PC-3 (cell line): ENCODE results near the gene THRA. TPM values are rescaled to one million over a fixed set of nuclear protein-coding genes. Genes with fewer than 3 reads are reported as not detected.

ENCODE experiments used
- ATAC-seq: fragments of 200-7000 bp; cut with Tn5 transposase; 2 replicates; pipeline ENCODE4 v1.9.1; 2020; ENCODE audit warnings: mild to moderate bottlenecking, moderate library complexity
- BruUV-seq: library from RNA; stranded (reverse); fragments of 400-500 nt; replicated peaks from 2 replicates; lab custom pipeline; 2021; lab: Mats Ljungman, UMichigan
- CTCF ChIA-PET: fragments of 300-600 bp; sonication (Branson Sonifier 250); formaldehyde crosslinking; loops from one replicate; lab custom pipeline; 2022; ENCODE audit warnings: antibody characterized with exemption; lab: Charles Lee
- POLR2A ChIA-PET: fragments of 300-600 bp; sonication (Branson Sonifier 250); formaldehyde crosslinking; loops from one replicate; lab custom pipeline; 2022; ENCODE audit warnings: antibody characterized with exemption; ENCODE audit not compliant: unreplicated experiment; lab: Charles Lee
- DNase-seq: peaks from one replicate; pipeline ENCODE4 v3.0.0-alpha.2; 2015
- H2AFZ ChIP-seq: fragments of 300-600 bp; sonication (generic); 2 replicates; pipeline ENCODE4 v1.6.0; 2016; ENCODE audit warnings: antibody characterized with exemption, low read length
- H3F3A ChIP-seq: fragments of 300-600 bp; sonication (generic); one replicate; pipeline ENCODE4 v1.6.0; 2017; ENCODE audit warnings: antibody characterized with exemption, low read length, control low read depth, mild to moderate bottlenecking; ENCODE audit not compliant: unreplicated experiment
- H3K27ac ChIP-seq: fragments of 300-600 bp; sonication (generic); 2 replicates; pipeline ENCODE4 v1.5.1; 2016; ENCODE audit warnings: mild to moderate bottlenecking, low read length
- H3K27me3 ChIP-seq: fragments of 300-600 bp; sonication (generic); 2 replicates; pipeline ENCODE4 v1.6.1; 2016; ENCODE audit warnings: low read length, mixed read lengths
- H3K36me3 ChIP-seq: fragments of 300-600 bp; sonication (generic); 2 replicates; pipeline ENCODE4 v1.6.1; 2016; ENCODE audit warnings: low read depth, mixed run types, low read length, mixed read lengths
- H3K4me1 ChIP-seq: fragments of 300-600 bp; sonication (generic); 2 replicates; pipeline ENCODE4 v1.5.1; 2016; ENCODE audit warnings: low read length; ENCODE audit not compliant: insufficient read depth
- H3K4me2 ChIP-seq: fragments of 300-600 bp; sonication (generic); 2 replicates; pipeline ENCODE4 v1.6.0; 2016; ENCODE audit warnings: low read length
- H3K4me3 ChIP-seq: fragments of 300-600 bp; sonication (generic); 2 replicates; pipeline ENCODE4 v1.5.1; 2016; ENCODE audit warnings: mild to moderate bottlenecking, low read length, mixed read lengths
- H3K79me2 ChIP-seq: fragments of 300-600 bp; sonication (generic); 2 replicates; pipeline ENCODE4 v1.6.1; 2017; ENCODE audit warnings: low read length, mixed read lengths
- H3K9ac ChIP-seq: fragments of 300-600 bp; sonication (generic); 2 replicates; pipeline ENCODE4 v1.6.0; 2016; ENCODE audit warnings: mild to moderate bottlenecking, low read length
- H3K9me2 ChIP-seq: fragments of 300-600 bp; sonication (generic); replicated peaks from 2 replicates; pipeline ENCODE4 v1.6.1; 2016; ENCODE audit warnings: mixed run types, low read length, mixed read lengths
- H3K9me3 ChIP-seq: fragments of 300-600 bp; sonication (generic); 2 replicates; pipeline ENCODE4 v1.6.1; 2016; ENCODE audit warnings: low read length, mixed read lengths
- H4K20me1 ChIP-seq: fragments of 300-600 bp; sonication (generic); 2 replicates; pipeline ENCODE4 v1.6.1; 2016; ENCODE audit warnings: low read length, mixed read lengths
- EZH2 ChIP-seq: fragments of 300-600 bp; sonication (generic); IDR thresholded peaks from one replicate; pipeline ENCODE4 v1.6.1; 2017; ENCODE audit warnings: antibody characterized with exemption, mild to moderate bottlenecking, low read length; ENCODE audit not compliant: unreplicated experiment
- EZH2phosphoT487 ChIP-seq: fragments of 300-600 bp; sonication (generic); IDR thresholded peaks from 2 replicates; pipeline ENCODE4 v1.6.1; 2018; ENCODE audit warnings: mild to moderate bottlenecking, antibody characterized with exemption, low read length, borderline replicate concordance
- intact Hi-C: fragments of 100-400 bp; cut with micrococcal nuclease; formaldehyde crosslinking; loops from 2 replicates; pipeline ENCODE4 v1.9.0; 2023
- total RNA-seq: library from RNA; depleted of rRNA; stranded (reverse); fragments of >200 nt; gene quantifications from 2 replicates; pipeline ENCODE4 v1.2.3, GENCODE V29; 2014
- TF ChIP-seq, protein P1 (sequence below): fragments of 300-600 bp; sonication (generic); conservative IDR thresholded peaks from 2 replicates; pipeline ENCODE4 v1.5.1; 2017; ENCODE audit warnings: antibody characterized with exemption, low read depth, mild to moderate bottlenecking, low read length

Gene THRA
- total RNA-seq, 1 experiment from 2014 or later, result 6.6 TPM

- Histone ChIP-seq H3F3A (no peaks in the 10 kb centered on the region), H3K9me3 (no peaks in the 10 kb centered on the region), H3K9me2 (no peaks in the 10 kb centered on the region), H3K36me3 (no peaks in the 10 kb centered on the region), H4K20me1 (no peaks in the 10 kb centered on the region), H3K9ac (no peak overlapping the region), H3K4me3 (no peak overlapping the region), H3K27me3 (no peaks in the 10 kb centered on the region), H3K79me2 (no peaks in the 10 kb centered on the region), H3K4me1 (peaks cover 41% of the 10 kb centered on the region), H3K27ac (no peak overlapping the region), H3K4me2 (no peak overlapping the region), H2AFZ (no peak overlapping the region)
- intact Hi-C loops, result no loop called here
- no peak for ATAC-seq
- ChIA-PET CTCF (no interaction called here), POLR2A (no interaction called here)
- TF ChIP-seq EZH2phosphoT487 (no peak), EZH2 (no peak)
- TF ChIP-seq, protein P1, sequence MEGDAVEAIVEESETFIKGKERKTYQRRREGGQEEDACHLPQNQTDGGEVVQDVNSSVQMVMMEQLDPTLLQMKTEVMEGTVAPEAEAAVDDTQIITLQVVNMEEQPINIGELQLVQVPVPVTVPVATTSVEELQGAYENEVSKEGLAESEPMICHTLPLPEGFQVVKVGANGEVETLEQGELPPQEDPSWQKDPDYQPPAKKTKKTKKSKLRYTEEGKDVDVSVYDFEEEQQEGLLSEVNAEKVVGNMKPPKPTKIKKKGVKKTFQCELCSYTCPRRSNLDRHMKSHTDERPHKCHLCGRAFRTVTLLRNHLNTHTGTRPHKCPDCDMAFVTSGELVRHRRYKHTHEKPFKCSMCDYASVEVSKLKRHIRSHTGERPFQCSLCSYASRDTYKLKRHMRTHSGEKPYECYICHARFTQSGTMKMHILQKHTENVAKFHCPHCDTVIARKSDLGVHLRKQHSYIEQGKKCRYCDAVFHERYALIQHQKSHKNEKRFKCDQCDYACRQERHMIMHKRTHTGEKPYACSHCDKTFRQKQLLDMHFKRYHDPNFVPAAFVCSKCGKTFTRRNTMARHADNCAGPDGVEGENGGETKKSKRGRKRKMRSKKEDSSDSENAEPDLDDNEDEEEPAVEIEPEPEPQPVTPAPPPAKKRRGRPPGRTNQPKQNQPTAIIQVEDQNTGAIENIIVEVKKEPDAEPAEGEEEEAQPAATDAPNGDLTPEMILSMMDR, result no peak
- no peak for DNase-seq
- BruUV-seq, result no TSS peak
Observed at GRCh38 chr17:40105861-40106759, 43.3 kb downstream of the THRA start.

GRCh38 chr17:40106760-40107521 is 44.2 kb downstream of the THRA start:
- intact Hi-C loops, result no loop called here
- ChIA-PET POLR2A (no interaction called here), CTCF (no interaction called here)
- no peaks in the 10 kb centered on the region for H3K79me2 ChIP-seq
- H3K27me3 ChIP-seq, result no peaks in the 10 kb centered on the region
- H2AFZ ChIP-seq, result no peak overlapping the region
- peaks cover 41% of the 10 kb centered on the region for H3K4me1 ChIP-seq
- TF ChIP-seq EZH2phosphoT487 (no peak), EZH2 (no peak)
- TF ChIP-seq, protein P1, result no peak
- H3K36me3 ChIP-seq, result no peaks in the 10 kb centered on the region
- H3F3A ChIP-seq, result no peaks in the 10 kb centered on the region
- BruUV-seq, result no TSS peak
- no peak overlapping the region for H3K4me2 ChIP-seq
- H4K20me1 ChIP-seq, result no peaks in the 10 kb centered on the region
- H3K4me3 ChIP-seq, result no peak overlapping the region
- H3K27ac ChIP-seq, result no peak overlapping the region
- ATAC-seq (no peak), DNase-seq (no peak)
- H3K9ac ChIP-seq, result no peak overlapping the region
- H3K9me3 ChIP-seq, result no peaks in the 10 kb centered on the region
- no peaks in the 10 kb centered on the region for H3K9me2 ChIP-seq
